H9 (cell line): Measurements from ENCODE around the gene WDFY3. TPM values are rescaled to one million over a fixed set of nuclear protein-coding genes. Genes with fewer than 3 reads are reported as not detected.

Source experiments
- DNase-seq: peaks from one replicate; pipeline ENCODE4 v3.0.0-alpha.2; 2017
- H2AFZ ChIP-seq: one replicate; pipeline ENCODE4 v1.6.1; 2013; ENCODE audit warnings: mild to moderate bottlenecking, low read length, control low read depth, moderate library complexity
- H2AK5ac ChIP-seq: 2 replicates; pipeline ENCODE4 v1.6.1; 2013; ENCODE audit warnings: low read length, control low read depth, mixed read lengths; ENCODE audit not compliant: insufficient read length
- H2BK120ac ChIP-seq: one replicate; pipeline ENCODE4 v1.6.1; 2013; ENCODE audit warnings: low read depth, mild to moderate bottlenecking, low read length, control low read depth, inconsistent platforms; ENCODE audit not compliant: poor library complexity, severe bottlenecking
- H2BK12ac ChIP-seq: 2 replicates; pipeline ENCODE4 v1.6.1; 2013; ENCODE audit warnings: low read length, control low read depth, mixed read lengths, low read depth; ENCODE audit not compliant: insufficient read length
- H2BK15ac ChIP-seq: 2 replicates; pipeline ENCODE4 v1.6.1; 2013; ENCODE audit warnings: low read depth, low read length, control low read depth
- H2BK20ac ChIP-seq: one replicate; pipeline ENCODE4 v1.6.1; 2013; ENCODE audit warnings: low read depth, mild to moderate bottlenecking, low read length, control low read depth, inconsistent platforms; ENCODE audit not compliant: poor library complexity, severe bottlenecking
- H2BK5ac ChIP-seq: 2 replicates; pipeline ENCODE4 v1.6.1; 2013; ENCODE audit warnings: low read length, control low read depth, mixed read lengths; ENCODE audit not compliant: insufficient read length
- H3K14ac ChIP-seq: 2 replicates; pipeline ENCODE4 v1.6.1; 2013; ENCODE audit warnings: low read length, control low read depth; ENCODE audit not compliant: insufficient read depth
- H3K18ac ChIP-seq: 2 replicates; pipeline ENCODE4 v1.6.1; 2013; ENCODE audit warnings: low read depth, mild to moderate bottlenecking, mixed read lengths, low read length, control low read depth; ENCODE audit not compliant: insufficient read length
- H3K23ac ChIP-seq: 2 replicates; pipeline ENCODE4 v1.6.1; 2013; ENCODE audit warnings: low read length, control low read depth, mixed read lengths, low read depth; ENCODE audit not compliant: insufficient read length
- H3K23me2 ChIP-seq: 2 replicates; pipeline ENCODE4 v1.6.1; 2013; ENCODE audit warnings: low read depth, mild to moderate bottlenecking, mixed read lengths, low read length, control low read depth; ENCODE audit not compliant: insufficient read length, poor library complexity, severe bottlenecking
- H3K27ac ChIP-seq: 2 replicates; pipeline ENCODE4 v1.5.1; 2013; ENCODE audit warnings: low read length, control low read depth, mixed read lengths, low read depth; ENCODE audit not compliant: insufficient read length
- H3K27me3 ChIP-seq: 2 replicates; pipeline ENCODE4 v1.6.1; 2013; ENCODE audit warnings: low read length, control low read depth, inconsistent platforms; ENCODE audit not compliant: insufficient read depth
- H3K4ac ChIP-seq: 2 replicates; pipeline ENCODE4 v1.6.1; 2013; ENCODE audit warnings: low read depth, mild to moderate bottlenecking, control low read depth, inconsistent platforms, low read length, moderate library complexity
- H3K4me1 ChIP-seq: 2 replicates; pipeline ENCODE4 v1.6.1; 2013; ENCODE audit warnings: low read length, control low read depth, inconsistent platforms; ENCODE audit not compliant: insufficient read depth
- H3K4me2 ChIP-seq: 2 replicates; pipeline ENCODE4 v1.6.1; 2013; ENCODE audit warnings: low read length, control low read depth, mixed read lengths; ENCODE audit not compliant: insufficient read length, insufficient read depth
- H3K56ac ChIP-seq: 2 replicates; pipeline ENCODE4 v1.6.1; 2013; ENCODE audit warnings: low read depth, mild to moderate bottlenecking, mixed read lengths, low read length, control low read depth; ENCODE audit not compliant: insufficient read length
- H3K79me1 ChIP-seq: 2 replicates; pipeline ENCODE4 v1.6.1; 2013; ENCODE audit warnings: low read depth, mild to moderate bottlenecking, moderate library complexity, low read length, control low read depth, inconsistent platforms; ENCODE audit not compliant: insufficient read depth, poor library complexity, severe bottlenecking
- H3K79me2 ChIP-seq: 2 replicates; pipeline ENCODE4 v1.6.1; 2013; ENCODE audit warnings: low read length, control low read depth, inconsistent platforms; ENCODE audit not compliant: insufficient read depth
- H3K9ac ChIP-seq: 2 replicates; pipeline ENCODE4 v1.6.1; 2013; ENCODE audit warnings: low read length, control low read depth, mixed read lengths; ENCODE audit not compliant: insufficient read length; ENCODE audit errors: extremely low read depth
- H3K9me3 ChIP-seq: one replicate; pipeline ENCODE4 v1.6.1; 2013; ENCODE audit warnings: low read depth, low read length, inconsistent platforms; ENCODE audit not compliant: control insufficient read depth
- H3T11ph ChIP-seq: one replicate; pipeline ENCODE4 v1.6.1; 2013; ENCODE audit warnings: mild to moderate bottlenecking, low read length, control low read depth, inconsistent platforms
- H4K20me1 ChIP-seq: one replicate; pipeline ENCODE4 v1.6.1; 2013; ENCODE audit not compliant: control insufficient read depth, insufficient read length, insufficient read depth
- H4K5ac ChIP-seq: 2 replicates; pipeline ENCODE4 v1.6.1; 2013; ENCODE audit warnings: low read depth, mild to moderate bottlenecking, mixed read lengths, low read length, control low read depth; ENCODE audit not compliant: insufficient read length
- H4K8ac ChIP-seq: replicated peaks from 2 replicates; pipeline ENCODE4 v1.6.1; 2013; ENCODE audit warnings: low read length, control low read depth, mixed read lengths, low read depth; ENCODE audit not compliant: insufficient read length
- H4K91ac ChIP-seq: 2 replicates; pipeline ENCODE4 v1.6.1; 2013; ENCODE audit warnings: low read depth, mild to moderate bottlenecking, moderate library complexity, mixed read lengths, low read length, control low read depth; ENCODE audit not compliant: insufficient read length
- H3K27ac Mint-ChIP-seq, 3 experiments: 2 replicates in 2 of 3; 3 replicates in 1 of 3; pipeline ENCODE4 v1.8.0; 2020 to 2021; ENCODE audit warnings: mixed read lengths in 3 of 3, mild to moderate bottlenecking in 1 of 3, moderate library complexity in 1 of 3
- H3K27me3 Mint-ChIP-seq: 2 replicates; pipeline ENCODE4 v1.8.0; 2021; ENCODE audit warnings: low read depth, mild to moderate bottlenecking, moderate library complexity, mixed read lengths
- H3K36me3 Mint-ChIP-seq, 3 experiments: 2 replicates in 2 of 3; 3 replicates in 1 of 3; pipeline ENCODE4 v1.8.0; 2020 to 2021; ENCODE audit warnings: low read depth in 3 of 3, mixed read lengths in 3 of 3; ENCODE audit not compliant: insufficient read depth in 1 of 3
- H3K4me1 Mint-ChIP-seq, 2 experiments: 2 replicates each; pipeline ENCODE4 v1.8.0; 2020; ENCODE audit warnings: mixed read lengths in 2 of 2
- H3K4me3 Mint-ChIP-seq, 2 experiments: 2 replicates in 1 of 2; 3 replicates in 1 of 2; pipeline ENCODE4 v1.8.0; 2020 to 2021; ENCODE audit warnings: mild to moderate bottlenecking in 2 of 2, mixed read lengths in 2 of 2, moderate library complexity in 1 of 2
- H3K9me3 Mint-ChIP-seq, 2 experiments: 2 replicates in 1 of 2; 3 replicates in 1 of 2; pipeline ENCODE4 v1.8.0; 2020; ENCODE audit warnings: mild to moderate bottlenecking in 2 of 2, mixed read lengths in 2 of 2, moderate library complexity in 1 of 2
- WGBS: extraction: QIAGEN DNeasy Blood & Tissue Kit; methylation state at CpG from one replicate; pipeline ENCODE4 v1.1.7; 2013; ENCODE audit warnings: missing lambda C conversion rate, low lambda C conversion rate, mixed read lengths; ENCODE audit not compliant: insufficient read length; ENCODE audit errors: extremely low coverage; 5-methylcytosine and 5-hydroxymethylcytosine counted together
- total RNA-seq: library from RNA; stranded (reverse); gene quantifications from 2 replicates; pipeline ENCODE4 v1.2.1, GENCODE V29; 2021
- TF ChIP-seq, protein P1 (sequence below): fragments of 200-600 bp; sonication (generic); conservative IDR thresholded peaks from 3 replicates; pipeline ENCODE4 v1.8.0; 2021; ENCODE audit warnings: antibody characterized with exemption, mild to moderate bottlenecking

WDFY3 gene
- total RNA-seq, 1 experiment from 2014 or later, result 54.6 TPM

DNA sequence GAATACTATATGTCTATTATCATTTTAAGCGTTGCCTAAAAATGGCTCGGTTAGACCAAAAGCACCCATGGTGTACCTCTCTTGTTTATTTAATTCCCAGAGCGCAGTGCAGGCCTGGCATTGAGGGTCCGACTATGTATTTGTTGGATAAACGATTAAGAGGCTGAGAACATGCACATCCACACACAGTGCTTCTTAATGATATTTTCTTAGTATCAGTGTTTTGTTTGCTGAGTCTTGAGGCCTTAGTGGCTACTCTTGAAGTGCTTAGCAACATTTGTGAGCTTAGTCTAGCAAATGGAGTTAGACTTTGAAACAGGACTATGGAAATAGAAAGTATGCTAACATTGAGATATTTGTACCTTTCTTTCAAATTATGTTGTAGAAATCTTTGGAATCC lies 339.8 kb downstream of the WDFY3 start:
- WGBS, result no CpG with 5 or more reads among the region's 5 CpGs
- Mint-ChIP-seq H3K9me3 (no peaks in the 10 kb centered on the region), H3K27me3 (no peaks in the 10 kb centered on the region), H3K27ac (no peak overlapping the region), H3K4me3 (no peak overlapping the region), H3K36me3 (peaks cover under 1 to 17% (median 13%) of the 10 kb centered on the region in 3 experiments; a peak in 6 of 7 replicates), H3K4me1 (peaks cover 9 to 12% of the 10 kb centered on the region in 2 experiments)
- H3K79me2 ChIP-seq, result no peaks in the 10 kb centered on the region
- DNase-seq, result no peak
- no peak overlapping the region for H3K18ac ChIP-seq
- no peak overlapping the region for H3K27ac ChIP-seq
- no peak overlapping the region for H4K91ac ChIP-seq
- H3K4me2 ChIP-seq, result no peak overlapping the region
- no peak overlapping the region for H4K5ac ChIP-seq
- H3K14ac ChIP-seq, result no peak overlapping the region
- H2BK5ac ChIP-seq, result no peak overlapping the region
- H3K4me1 ChIP-seq, result no peaks in the 10 kb centered on the region
- no peak overlapping the region for H2BK120ac ChIP-seq
- no peak overlapping the region for H3K9ac ChIP-seq
- no peak overlapping the region for H2AK5ac ChIP-seq
- TF ChIP-seq, protein P1, sequence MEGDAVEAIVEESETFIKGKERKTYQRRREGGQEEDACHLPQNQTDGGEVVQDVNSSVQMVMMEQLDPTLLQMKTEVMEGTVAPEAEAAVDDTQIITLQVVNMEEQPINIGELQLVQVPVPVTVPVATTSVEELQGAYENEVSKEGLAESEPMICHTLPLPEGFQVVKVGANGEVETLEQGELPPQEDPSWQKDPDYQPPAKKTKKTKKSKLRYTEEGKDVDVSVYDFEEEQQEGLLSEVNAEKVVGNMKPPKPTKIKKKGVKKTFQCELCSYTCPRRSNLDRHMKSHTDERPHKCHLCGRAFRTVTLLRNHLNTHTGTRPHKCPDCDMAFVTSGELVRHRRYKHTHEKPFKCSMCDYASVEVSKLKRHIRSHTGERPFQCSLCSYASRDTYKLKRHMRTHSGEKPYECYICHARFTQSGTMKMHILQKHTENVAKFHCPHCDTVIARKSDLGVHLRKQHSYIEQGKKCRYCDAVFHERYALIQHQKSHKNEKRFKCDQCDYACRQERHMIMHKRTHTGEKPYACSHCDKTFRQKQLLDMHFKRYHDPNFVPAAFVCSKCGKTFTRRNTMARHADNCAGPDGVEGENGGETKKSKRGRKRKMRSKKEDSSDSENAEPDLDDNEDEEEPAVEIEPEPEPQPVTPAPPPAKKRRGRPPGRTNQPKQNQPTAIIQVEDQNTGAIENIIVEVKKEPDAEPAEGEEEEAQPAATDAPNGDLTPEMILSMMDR, result no peak
- H4K20me1 ChIP-seq, result no peaks in the 10 kb centered on the region
- H3K23ac ChIP-seq, result no peak overlapping the region
- H2AFZ ChIP-seq, result no peak overlapping the region
- H3T11ph ChIP-seq, result no peak overlapping the region
- H2BK20ac ChIP-seq, result no peak overlapping the region
- no peak overlapping the region for H3K4ac ChIP-seq
- H3K9me3 ChIP-seq, result no peaks in the 10 kb centered on the region
- H3K56ac ChIP-seq, result no peak overlapping the region
- H2BK15ac ChIP-seq, result no peak overlapping the region
- no peak overlapping the region for H4K8ac ChIP-seq
- H3K23me2 ChIP-seq, result no peaks in the 10 kb centered on the region
- no peaks in the 10 kb centered on the region for H3K79me1 ChIP-seq
- H2BK12ac ChIP-seq, result no peak overlapping the region
- no peaks in the 10 kb centered on the region for H3K27me3 ChIP-seq
